IMR-90 (cell line): Measurements from ENCODE around the gene COL15A1.

Experiments used
- BHLHE40 ChIP-seq: fragments of 150-350 bp; IDR thresholded peaks from 2 replicates; pipeline ENCODE4 v1.6.1; 2016; ENCODE audit warnings: mild to moderate bottlenecking, low read depth, low read length
- CEBPB ChIP-seq: IDR thresholded peaks from 2 replicates; pipeline ENCODE4 v1.6.1; 2012; ENCODE audit warnings: low read depth, low read length, improper control_type of control experiment
- FOS ChIP-seq: fragments of 150-350 bp; IDR thresholded peaks from 2 replicates; pipeline ENCODE4 v1.6.1; 2016; ENCODE audit warnings: low read depth, low read length
- POLR2A ChIP-seq: IDR thresholded peaks from 2 replicates; pipeline ENCODE4 v1.6.1; 2012; ENCODE audit warnings: mild to moderate bottlenecking, low read depth, low read length
- RCOR1 ChIP-seq: IDR thresholded peaks from 2 replicates; pipeline ENCODE4 v1.6.1; 2012; ENCODE audit warnings: mild to moderate bottlenecking, low read length, improper control_type of control experiment; ENCODE audit not compliant: insufficient replicate concordance
- TF ChIP-seq, protein P1 (sequence below): conservative IDR thresholded peaks from 2 replicates; pipeline ENCODE4 v1.5.1; 2012; ENCODE audit warnings: mild to moderate bottlenecking, low read depth, low read length, improper control_type of control experiment

DNA sequence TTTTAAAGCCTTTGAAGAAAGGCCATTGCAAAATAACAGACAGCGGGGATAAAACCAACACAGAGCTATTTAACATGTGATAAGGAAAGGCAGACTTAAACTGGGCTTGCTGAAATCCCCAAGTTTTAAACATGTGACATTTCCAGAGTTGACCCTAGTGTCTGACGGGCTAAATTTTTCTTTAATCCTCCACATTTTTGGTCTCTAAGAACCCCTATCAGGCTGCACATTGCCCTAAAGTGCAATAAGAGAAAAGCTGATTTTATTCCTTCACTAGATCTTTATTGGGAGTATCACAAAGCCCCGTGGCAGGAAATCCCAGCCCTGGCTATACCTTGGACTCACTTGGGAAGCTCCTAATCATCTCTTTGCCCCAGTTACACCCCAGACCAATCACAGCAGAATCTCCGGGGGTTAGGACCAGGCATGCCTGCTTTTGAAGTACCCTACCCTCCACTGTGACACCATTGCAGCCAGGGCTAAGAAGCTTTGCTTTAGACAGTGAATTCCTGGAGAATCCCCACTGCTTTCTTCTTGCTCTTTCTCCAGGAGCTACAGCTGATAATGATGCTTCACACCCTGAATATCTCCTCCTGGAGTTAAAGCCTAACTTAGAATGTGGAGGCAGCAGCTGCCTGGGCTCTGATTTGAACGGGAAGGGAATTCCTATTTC lies 20.1 kb upstream of the COL15A1 start:
- TF ChIP-seq, protein P1, sequence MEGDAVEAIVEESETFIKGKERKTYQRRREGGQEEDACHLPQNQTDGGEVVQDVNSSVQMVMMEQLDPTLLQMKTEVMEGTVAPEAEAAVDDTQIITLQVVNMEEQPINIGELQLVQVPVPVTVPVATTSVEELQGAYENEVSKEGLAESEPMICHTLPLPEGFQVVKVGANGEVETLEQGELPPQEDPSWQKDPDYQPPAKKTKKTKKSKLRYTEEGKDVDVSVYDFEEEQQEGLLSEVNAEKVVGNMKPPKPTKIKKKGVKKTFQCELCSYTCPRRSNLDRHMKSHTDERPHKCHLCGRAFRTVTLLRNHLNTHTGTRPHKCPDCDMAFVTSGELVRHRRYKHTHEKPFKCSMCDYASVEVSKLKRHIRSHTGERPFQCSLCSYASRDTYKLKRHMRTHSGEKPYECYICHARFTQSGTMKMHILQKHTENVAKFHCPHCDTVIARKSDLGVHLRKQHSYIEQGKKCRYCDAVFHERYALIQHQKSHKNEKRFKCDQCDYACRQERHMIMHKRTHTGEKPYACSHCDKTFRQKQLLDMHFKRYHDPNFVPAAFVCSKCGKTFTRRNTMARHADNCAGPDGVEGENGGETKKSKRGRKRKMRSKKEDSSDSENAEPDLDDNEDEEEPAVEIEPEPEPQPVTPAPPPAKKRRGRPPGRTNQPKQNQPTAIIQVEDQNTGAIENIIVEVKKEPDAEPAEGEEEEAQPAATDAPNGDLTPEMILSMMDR, result no peak
- TF ChIP-seq BHLHE40, result no peak
- TF ChIP-seq RCOR1, result no peak
- TF ChIP-seq CEBPB, result no peak
- no peak for TF ChIP-seq FOS
- no peak for TF ChIP-seq POLR2A
